A549 treated with ZK216348 at 1 μM for 4 hours (cell line): ENCODE results near the gene NOP53. TPM values are rescaled to one million over a fixed set of nuclear protein-coding genes. Genes with fewer than 3 reads are reported as not detected.

Experiments
- total RNA-seq: library from RNA; stranded (reverse); fragments of 200-300 nt; extraction: Qiagen RNA extraction; gene quantifications from 5 replicates; pipeline ENCODE4 v1.2.3, GENCODE V29; 2022; ENCODE audit warnings: low read depth

The NOP53 gene
- 239 to 342 TPM (median 263 TPM) in 5 replicates for total RNA-seq

DNA sequence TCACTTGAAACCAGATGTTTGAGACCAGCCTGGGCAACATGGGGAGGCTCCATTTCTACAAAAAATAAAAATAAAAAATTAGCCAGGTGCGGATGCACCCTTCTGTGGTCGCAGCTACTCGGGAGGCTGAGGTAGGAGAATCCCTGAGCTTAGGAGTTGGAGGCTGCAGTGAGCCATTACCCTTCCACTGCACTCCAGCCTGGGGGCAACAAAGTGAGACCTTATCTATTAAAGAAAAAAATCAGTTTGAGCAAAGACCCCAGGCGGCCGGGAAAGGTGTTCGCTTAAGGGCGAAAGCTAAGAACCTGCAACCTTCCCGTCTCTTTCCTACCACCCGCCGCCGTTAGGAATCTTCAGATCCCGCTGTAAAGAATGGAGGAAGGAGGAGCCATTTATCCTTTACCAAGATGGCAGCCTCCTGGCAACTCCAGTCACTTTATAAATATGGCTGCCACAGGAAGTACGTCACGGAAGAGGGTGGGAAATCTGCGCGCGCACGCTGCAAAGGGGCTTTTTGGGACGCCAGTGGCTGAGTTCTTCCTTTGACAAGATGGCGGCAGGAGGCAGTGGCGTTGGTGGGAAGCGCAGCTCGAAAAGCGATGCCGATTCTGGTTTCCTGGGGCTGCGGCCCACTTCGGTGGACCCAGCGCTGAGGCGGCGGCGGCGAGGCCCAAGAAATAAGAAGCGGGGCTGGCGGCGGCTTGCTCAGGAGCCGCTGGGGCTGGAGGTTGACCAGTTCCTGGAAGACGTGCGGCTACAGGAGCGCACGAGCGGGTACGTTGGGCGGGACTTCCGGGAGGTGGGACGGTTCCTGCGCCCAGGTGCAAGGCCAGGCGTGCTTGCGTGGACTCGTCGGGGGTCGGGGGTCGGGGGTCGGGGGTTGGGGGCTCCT, at the start of gene NOP53:
Gene NOP53, plus strand, starts transcription at position 537 of the 892 bp plus-strand sequence. Its CDS starts 14 bp downstream, at position 551.

GRCh38 chr19:47713046-47714021, 32.0 kb upstream of the NOP53 start, which contains the start of gene EHD2:
TSS of gene EHD2 (plus strand) at chr19:47713422. CDS start at chr19:47716613, 3,191 bp downstream.

GRCh38 chr19:47778049-47778953, 33.0 kb downstream of the NOP53 start, which contains the start of gene SELENOW:
TSS of gene SELENOW (plus strand) at chr19:47778703. CDS start at chr19:47778786, 83 bp downstream.

DNA sequence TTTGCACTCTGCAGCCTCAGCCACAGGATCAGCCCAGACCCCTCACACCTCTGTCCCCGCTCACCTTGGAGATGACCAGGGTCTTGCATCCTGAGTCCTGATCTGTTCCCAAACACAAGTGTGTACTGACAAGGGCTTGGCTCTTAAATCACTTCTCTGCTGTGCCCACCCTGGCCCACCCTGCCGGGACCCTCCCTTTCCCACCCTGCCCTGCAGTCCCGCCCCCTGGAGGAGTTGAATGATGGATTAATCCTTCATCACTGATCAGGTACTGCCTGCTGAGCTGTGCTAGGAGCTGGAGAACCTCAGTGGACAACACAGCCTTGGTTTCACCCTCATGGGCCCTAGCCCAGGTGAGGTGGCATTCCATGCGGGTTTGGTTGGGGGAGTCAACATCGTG, 59.1 kb downstream of the NOP53 start, which contains the start of gene TPRX1:
Gene TPRX1, minus strand, starts transcription at position 101 of the 400 bp plus-strand sequence. Its CDS starts 12 bp downstream, at position 89.

Other genes starting within 250 kb of the NOP53 start
- 84.2 to 111 TPM (median 92.8 TPM) in 5 replicates for gene NAPA, start 230.5 kb upstream of the NOP53 start, total RNA-seq
- gene ZNF541, start 172.4 kb upstream of the NOP53 start, total RNA-seq = not detected in 5 replicates
- 8.5 to 17.5 TPM (median 15.3 TPM) in 5 replicates for gene BICRA, start 136.4 kb upstream of the NOP53 start, total RNA-seq
- 98.0 to 174 TPM (median 156 TPM) in 5 replicates for gene EHD2, start 32.1 kb upstream of the NOP53 start, total RNA-seq
- 84.6 to 175 TPM (median 152 TPM) in 5 replicates for gene SELENOW, start 33.2 kb downstream of the NOP53 start, total RNA-seq
- not detected in 5 replicates for gene TPRX1, start 59.0 kb downstream of the NOP53 start, total RNA-seq
- gene CRX, start 76.4 kb downstream of the NOP53 start, total RNA-seq = not detected in 5 replicates
- not detected in 5 replicates for gene TPRX2, start 113.7 kb downstream of the NOP53 start, total RNA-seq
- not detected in 5 replicates for gene SULT2A1, start 140.8 kb downstream of the NOP53 start, total RNA-seq
- gene BSPH1, start 246.6 kb downstream of the NOP53 start, total RNA-seq = not detected in 5 replicates
- not detected in 5 replicates for gene ELSPBP1, start 249.1 kb downstream of the NOP53 start, total RNA-seq